Adrenal gland (tissue), 12 donors: Measurements from ENCODE around the gene TEKT3. TPM values are rescaled to one million over a fixed set of nuclear protein-coding genes. Genes with fewer than 3 reads are reported as not detected.
A peak's percentile ranks its signal among the peaks of the same experiment; 100 is the strongest.

Source experiments
- DNase-seq, 7 donors: peaks; one replicate each; pipeline ENCODE4 v3.0.0-alpha.2; 2019 to 2020
- H3K27ac ChIP-seq, 5 donors: fragments of 200-600 bp; sonication (generic) in 4 of 5; 1 replicate in 3 of 5; 2 replicates in 2 of 5; pipeline versions ENCODE4 v1.5.1 to v1.8.0; 2016 to 2020; ENCODE audit warnings: mild to moderate bottlenecking in 1 of 5
- H3K27me3 ChIP-seq: fragments of 200-600 bp; 2 replicates; pipeline ENCODE4 v1.8.0; 2021
- H3K36me3 ChIP-seq, 2 donors: fragments of 200-600 bp; replicated peaks in 1 of 2; 1 replicate in 1 of 2; 2 replicates in 1 of 2; pipeline versions ENCODE4 v1.5.1 to v1.8.0; 2018 to 2022
- H3K4me1 ChIP-seq, 2 donors: fragments of 200-600 bp; replicated peaks in 1 of 2; 1 replicate in 1 of 2; 2 replicates in 1 of 2; pipeline versions ENCODE4 v1.5.1 to v1.8.0; 2018 to 2021
- H3K4me3 ChIP-seq, 4 donors: fragments of 200-600 bp; sonication (generic) in 3 of 4; one replicate each; pipeline ENCODE4 v1.5.1; 2016 to 2018
- H3K9me3 ChIP-seq, 3 donors: fragments of 200-600 bp; sonication (generic) in 1 of 3; replicated peaks in 1 of 3; 1 replicate in 2 of 3; 2 replicates in 1 of 3; pipeline versions ENCODE4 v1.5.1 to v1.8.0; 2016 to 2021
- POLR2A ChIP-seq, 2 donors: fragments of 450-650 bp; IDR thresholded peaks; one replicate each; pipeline ENCODE4 v1.6.1; 2017; ENCODE audit warnings: antibody characterized with exemption in 2 of 2, mild to moderate bottlenecking in 2 of 2, moderate library complexity in 1 of 2
- WGBS, 4 donors: extraction: QIAGEN DNeasy Blood & Tissue Kit in 2 of 4; methylation state at CpG; one replicate each; pipeline versions ENCODE4 v1.1.5 to v1.1.7; 2013 to 2017; 5-methylcytosine and 5-hydroxymethylcytosine counted together
- intact Hi-C, 2 donors: fragments of 100-400 bp; cut with DNase I; formaldehyde crosslinking; loops; one replicate each; pipeline versions ENCODE4 v1.14.1 to v1.15.0; 2022 to 2023
- polyA plus RNA-seq, 3 donors: library from polyadenylated mRNA; stranded (reverse); fragments of 200-250 nt in 2 of 3; fragments of 350-450 nt in 1 of 3; fragmentation: Illumina TruSeq in 1 of 3; extraction: RNeasy Lipid Tissue Mini Kit (QIAGEN cat#74804) in 1 of 3; gene quantifications; one replicate each; pipeline ENCODE4 v1.2.3, GENCODE V29; 2013 to 2014
- total RNA-seq, 9 donors: library from RNA; depleted of rRNA in 4 of 9; stranded (reverse); fragments of >200 nt in 4 of 9; fragments of 120-200 nt in 1 of 9; fragmentation: NEBNext Ultra II Directional in 1 of 9; extraction: Animal tissue kit (Norgen Biotek cat#: 25700) in 1 of 9; gene quantifications; one replicate each; pipeline versions ENCODE4 v1.1.0 to v1.2.4, GENCODE V29; 2013 to 2023
- TF ChIP-seq, protein P1 (sequence below), 6 experiments: fragments of 450-650 bp in 4 of 6; fragments of 200-600 bp in 2 of 6; sonication (generic) in 1 of 6; IDR thresholded peaks; 1 replicate in 5 of 6; 2 replicates in 1 of 6; pipeline versions ENCODE4 v1.5.1 to v1.8.0; 2016 to 2021; ENCODE audit warnings: antibody characterized with exemption in 6 of 6, mild to moderate bottlenecking in 2 of 6, moderate library complexity in 1 of 6
- donor health status: healthy with polysubstance abuse.
- donor health status: Bipolar disorder and iron deficiency.
- donor health status: DM: yes; HTN: yes; CAD: no.
- donor health status: DM: no; HTN: no; CAD: no.
- donor health status: DM: no; HTN: no; CAD: no.
- donor health status: DM: yes; HTN: yes; CAD: no.

The TEKT3 gene
- total and polyA plus RNA-seq, 12 donors = 0.39 to 5.5 (median 1.2) TPM; not detected in 2

DNA sequence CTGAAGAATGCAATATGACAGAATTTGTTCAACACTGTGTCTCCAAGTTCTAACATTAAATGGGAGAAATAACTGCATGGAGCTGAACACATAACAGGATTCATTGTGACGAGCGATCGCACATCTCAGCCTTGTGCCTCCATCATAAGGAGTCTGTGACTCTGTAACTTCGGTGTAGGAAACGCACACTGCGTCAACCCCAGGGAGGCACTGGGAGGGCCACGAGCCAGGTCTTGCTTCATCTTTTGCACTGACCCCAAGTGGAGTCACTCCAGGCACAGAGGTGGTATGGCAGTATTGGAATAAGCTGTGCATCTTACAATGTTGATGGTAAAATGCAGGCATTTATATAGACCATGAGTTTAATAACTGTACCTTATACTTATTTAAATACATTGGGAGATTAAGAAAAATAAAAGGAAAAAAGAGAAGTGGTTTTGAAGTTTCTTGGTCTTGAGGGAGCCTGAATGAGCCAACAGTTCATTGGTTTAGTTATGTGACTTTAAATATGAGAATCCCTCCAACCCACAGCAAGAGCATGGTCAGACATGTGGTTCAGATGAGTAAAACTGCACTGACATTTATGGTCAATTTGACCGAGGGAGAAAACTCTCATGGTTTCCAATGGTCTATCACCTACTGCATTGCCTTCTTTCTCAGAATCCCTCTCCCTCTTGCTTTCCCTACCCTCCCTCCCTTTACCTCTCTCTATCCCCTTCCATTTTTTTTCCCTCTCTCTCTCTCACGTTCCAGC lies 70.6 kb downstream of the TEKT3 start:
- WGBS, 4 donors = 82 to 90% (median 89%) methylated on average over 9 of the region's 9 CpGs
- H3K4me1 ChIP-seq = peaks cover 0 to 5% of the 10 kb centered on the region in 2 donors
- H3K36me3 ChIP-seq = no peaks in the 10 kb centered on the region
- intact Hi-C loops = no loop called here
- no peak overlapping the region for H3K27ac ChIP-seq
- no peaks in the 10 kb centered on the region for H3K9me3 ChIP-seq
- H3K4me3 ChIP-seq = no peak overlapping the region
- DNase-seq = no peak
- no peaks in the 10 kb centered on the region for H3K27me3 ChIP-seq
- TF ChIP-seq POLR2A (IDR thresholded peaks at IDR 0.05) = no peak
- TF ChIP-seq, protein P1, sequence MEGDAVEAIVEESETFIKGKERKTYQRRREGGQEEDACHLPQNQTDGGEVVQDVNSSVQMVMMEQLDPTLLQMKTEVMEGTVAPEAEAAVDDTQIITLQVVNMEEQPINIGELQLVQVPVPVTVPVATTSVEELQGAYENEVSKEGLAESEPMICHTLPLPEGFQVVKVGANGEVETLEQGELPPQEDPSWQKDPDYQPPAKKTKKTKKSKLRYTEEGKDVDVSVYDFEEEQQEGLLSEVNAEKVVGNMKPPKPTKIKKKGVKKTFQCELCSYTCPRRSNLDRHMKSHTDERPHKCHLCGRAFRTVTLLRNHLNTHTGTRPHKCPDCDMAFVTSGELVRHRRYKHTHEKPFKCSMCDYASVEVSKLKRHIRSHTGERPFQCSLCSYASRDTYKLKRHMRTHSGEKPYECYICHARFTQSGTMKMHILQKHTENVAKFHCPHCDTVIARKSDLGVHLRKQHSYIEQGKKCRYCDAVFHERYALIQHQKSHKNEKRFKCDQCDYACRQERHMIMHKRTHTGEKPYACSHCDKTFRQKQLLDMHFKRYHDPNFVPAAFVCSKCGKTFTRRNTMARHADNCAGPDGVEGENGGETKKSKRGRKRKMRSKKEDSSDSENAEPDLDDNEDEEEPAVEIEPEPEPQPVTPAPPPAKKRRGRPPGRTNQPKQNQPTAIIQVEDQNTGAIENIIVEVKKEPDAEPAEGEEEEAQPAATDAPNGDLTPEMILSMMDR (IDR thresholded peaks at IDR 0.05) = no peak

DNA sequence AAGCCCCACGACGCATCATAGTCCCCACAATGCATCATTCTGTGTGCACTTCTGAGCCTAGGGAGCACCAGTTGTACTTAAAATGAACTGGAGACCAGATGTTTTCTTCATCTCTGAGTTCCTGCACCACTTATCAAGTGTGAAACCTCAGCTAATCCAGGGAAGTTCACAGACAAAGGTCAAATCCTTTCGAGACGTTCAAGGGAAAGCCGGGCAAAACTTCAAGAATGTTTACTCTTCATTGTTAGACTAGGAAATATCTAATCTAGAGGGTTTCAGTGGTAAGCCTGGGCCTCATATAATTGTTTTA lies 71.7 kb downstream of the TEKT3 start:
- Histone ChIP-seq H3K9me3 (no peaks in the 10 kb centered on the region), H3K27me3 (no peaks in the 10 kb centered on the region), H3K36me3 (no peaks in the 10 kb centered on the region), H3K27ac (peak overlapping the region in 1 of 5 donors; percentile 31), H3K4me1 (peaks cover 0 to 5% of the 10 kb centered on the region in 2 donors), H3K4me3 (no peak overlapping the region)
- TF ChIP-seq, protein P1 (IDR thresholded peaks at IDR 0.05) = no peak
- TF ChIP-seq POLR2A (IDR thresholded peaks at IDR 0.05) = no peak
- intact Hi-C loops = no loop called here
- WGBS, 4 donors = 64 to 72% (median 68%) methylated on average over 5 of the region's 5 CpGs
- DNase-seq = no peak

DNA sequence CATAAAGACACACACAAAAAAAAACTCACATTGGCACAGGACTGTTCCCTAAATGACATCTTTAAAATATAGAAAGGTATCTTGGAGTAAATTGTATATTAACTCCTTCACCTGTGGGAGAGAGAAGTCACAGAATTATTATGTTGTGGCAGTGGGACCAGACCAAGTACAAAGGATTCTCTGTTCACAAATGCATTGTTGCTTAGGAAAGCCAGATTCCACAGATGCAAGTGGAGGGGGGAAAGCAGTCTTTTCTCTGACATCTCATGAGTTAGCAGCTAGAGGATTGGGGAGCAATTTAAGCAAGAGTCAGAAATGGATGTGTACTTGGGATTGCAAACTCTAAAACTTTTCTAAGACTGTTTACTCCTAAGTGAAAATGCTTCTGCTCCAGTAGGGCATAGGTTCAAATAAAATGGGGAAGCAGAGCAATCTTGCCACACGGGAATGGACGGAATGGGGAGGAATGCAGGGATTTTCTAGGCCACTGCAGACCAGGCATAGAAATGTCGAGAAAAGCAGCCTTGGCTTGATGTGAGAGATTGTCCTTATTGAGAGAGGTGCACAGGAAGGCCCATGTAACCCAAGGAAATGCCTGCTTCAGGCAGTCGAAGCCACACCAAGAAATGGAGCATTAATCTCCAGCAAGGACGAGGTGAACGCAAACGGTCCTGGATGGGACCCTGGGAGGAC lies 72.2 kb downstream of the TEKT3 start:
- peak overlapping the region in 1 of 5 donors; percentile 31 for H3K27ac ChIP-seq
- intact Hi-C loops = no loop called here

DNA sequence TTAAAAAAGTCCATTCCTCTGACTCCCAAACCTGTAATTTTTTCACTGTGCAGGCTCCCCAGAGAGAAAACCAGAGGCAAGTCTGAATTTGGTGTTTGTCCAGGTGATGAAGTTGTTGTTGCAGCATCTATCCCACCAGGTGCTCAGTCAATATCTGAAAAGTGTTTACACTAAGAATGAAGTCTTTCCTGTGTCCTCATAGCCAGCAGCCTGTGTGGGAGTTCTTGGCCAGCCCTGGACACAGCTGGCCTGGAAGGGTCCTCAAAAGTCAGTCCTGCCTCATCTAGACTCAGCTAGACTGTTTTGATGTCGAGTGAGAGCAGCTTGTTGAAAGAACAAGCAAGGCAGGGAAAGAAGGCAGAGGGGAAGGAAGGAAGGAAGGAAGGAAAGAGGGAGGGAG lies 72.9 kb downstream of the TEKT3 start:
- Histone ChIP-seq H3K4me3 (no peak overlapping the region), H3K9me3 (no peaks in the 10 kb centered on the region), H3K36me3 (no peaks in the 10 kb centered on the region), H3K27me3 (no peaks in the 10 kb centered on the region), H3K4me1 (peaks cover 0 to 11% of the 10 kb centered on the region in 2 donors), H3K27ac (no peak overlapping the region)
- no peak for DNase-seq
- TF ChIP-seq POLR2A (IDR thresholded peaks at IDR 0.05) = no peak
- TF ChIP-seq, protein P1 (IDR thresholded peaks at IDR 0.05) = no peak
- 35 to 59% (median 39%) methylated on average over 1 of the region's 1 CpG for WGBS, 4 donors
- intact Hi-C loops = no loop called here

More for the DNA sequence above, 72.2 kb downstream of the TEKT3 start:
- TF ChIP-seq, protein P1 (IDR thresholded peaks at IDR 0.05) = no peak
- TF ChIP-seq POLR2A (IDR thresholded peaks at IDR 0.05) = no peak
- H3K36me3 ChIP-seq = no peaks in the 10 kb centered on the region
- no peaks in the 10 kb centered on the region for H3K9me3 ChIP-seq
- peaks cover 0 to 5% of the 10 kb centered on the region in 2 donors for H3K4me1 ChIP-seq
- DNase-seq = no peak
- no peaks in the 10 kb centered on the region for H3K27me3 ChIP-seq
- H3K4me3 ChIP-seq = no peak overlapping the region
- WGBS, 4 donors = 58 to 68% (median 60%) methylated on average over 7 of the region's 7 CpGs
